Kidney glomerular epithelial cell (primary cell): ENCODE measurements around the gene PNO1.

Experiments used
- DNase-seq: peaks from one replicate; lab custom pipeline; 2025; lab: John Stamatoyannopoulos, UW

PNO1 gene

GRCh38 chr2:68195096-68195495 lies 37.4 kb downstream of the PNO1 start:
- DNase-seq, result no peak

- DNase-seq, result no peak
Observed at GRCh38 chr2:68196120-68196716, 38.5 kb downstream of the PNO1 start.

GRCh38 chr2:68200157-68200787 lies 42.6 kb downstream of the PNO1 start:
- DNase-seq, result no peak

- no peak for DNase-seq
Observed at GRCh38 chr2:68203587-68203986, 45.9 kb downstream of the PNO1 start.

DNA sequence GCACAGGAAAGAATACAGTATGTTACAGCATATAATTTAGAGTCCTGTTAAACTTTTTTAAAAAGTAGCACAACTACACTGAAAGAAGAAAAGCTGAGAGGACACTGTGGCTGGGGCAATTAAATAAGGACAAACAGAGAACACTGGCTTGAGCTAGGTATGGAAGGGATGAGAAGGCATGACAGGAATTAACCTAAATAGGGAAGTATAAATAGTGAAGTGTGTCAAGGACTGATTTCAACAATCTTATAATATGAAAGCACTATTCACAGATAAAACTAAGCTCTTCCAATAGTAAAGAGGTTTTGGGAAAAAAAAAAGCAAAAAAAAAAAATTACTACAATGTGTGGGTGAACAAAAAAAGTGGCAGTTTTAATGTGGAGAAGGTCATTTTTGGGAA lies 49.1 kb downstream of the PNO1 start:
- no peak for DNase-seq

- no peak for DNase-seq
Observed at GRCh38 chr2:68214381-68214780, 56.7 kb downstream of the PNO1 start.

- no peak for DNase-seq
Observed at GRCh38 chr2:68216454-68217310, 59.0 kb downstream of the PNO1 start.

DNA sequence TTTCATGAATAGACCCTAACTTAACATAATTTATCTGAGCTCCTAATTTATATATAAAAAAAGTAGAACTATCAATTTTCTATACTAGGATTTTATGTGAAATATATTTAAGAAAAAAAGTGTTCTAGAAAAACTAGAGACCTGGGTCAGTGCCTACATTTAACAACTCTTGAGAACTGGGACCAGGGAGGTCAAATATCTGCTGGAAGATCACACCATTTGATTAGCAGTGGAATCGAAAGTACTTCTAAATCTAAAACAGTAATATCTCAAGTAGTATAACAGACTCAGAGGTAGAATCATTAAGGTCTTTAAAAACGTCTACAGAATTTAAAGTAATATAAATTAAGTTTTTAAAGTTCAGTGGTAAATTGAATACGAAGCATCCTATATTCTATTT lies 60.0 kb downstream of the PNO1 start:
- no peak for DNase-seq

- no peak for DNase-seq
Observed at GRCh38 chr2:68218343-68218901, 60.7 kb downstream of the PNO1 start.

DNA sequence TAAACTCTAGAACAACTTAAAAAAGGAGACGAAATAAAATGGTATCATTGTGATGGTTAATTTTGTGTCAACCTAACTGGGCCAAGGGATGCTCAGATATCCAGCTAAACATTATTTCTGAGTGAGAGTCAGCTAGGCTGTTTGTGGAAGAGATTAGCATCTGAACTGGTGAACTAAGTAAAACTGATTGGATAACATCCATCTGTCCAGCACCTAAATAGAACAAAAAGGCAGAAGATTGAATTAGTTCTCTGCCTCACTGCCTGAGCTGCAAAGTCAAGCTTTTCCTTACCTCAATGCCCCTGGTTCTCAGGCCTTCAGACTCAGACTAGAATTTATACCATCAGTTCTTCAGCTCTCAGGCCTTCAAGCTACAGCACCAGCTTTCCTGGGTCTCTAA lies 64.6 kb downstream of the PNO1 start:
- DNase-seq, result no peak

DNA sequence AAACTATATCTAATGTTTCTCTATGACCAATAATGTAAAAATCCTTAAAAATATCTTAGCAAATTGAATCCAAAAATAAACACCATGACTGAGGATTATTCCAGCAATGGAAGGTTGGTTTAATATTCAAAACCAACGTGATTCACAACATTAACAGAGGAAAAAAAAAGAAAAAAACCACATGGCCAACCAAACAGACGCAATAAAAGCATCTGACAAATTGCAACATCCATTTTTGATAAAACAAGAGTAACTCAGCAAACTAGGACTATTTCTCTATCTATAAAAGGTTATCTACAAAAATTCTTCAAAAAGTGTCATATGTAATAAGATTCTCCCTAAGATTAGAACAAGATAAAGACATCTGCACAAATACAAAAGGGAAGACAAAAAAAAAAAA lies 65.7 kb downstream of the PNO1 start:
- no peak for DNase-seq

DNA sequence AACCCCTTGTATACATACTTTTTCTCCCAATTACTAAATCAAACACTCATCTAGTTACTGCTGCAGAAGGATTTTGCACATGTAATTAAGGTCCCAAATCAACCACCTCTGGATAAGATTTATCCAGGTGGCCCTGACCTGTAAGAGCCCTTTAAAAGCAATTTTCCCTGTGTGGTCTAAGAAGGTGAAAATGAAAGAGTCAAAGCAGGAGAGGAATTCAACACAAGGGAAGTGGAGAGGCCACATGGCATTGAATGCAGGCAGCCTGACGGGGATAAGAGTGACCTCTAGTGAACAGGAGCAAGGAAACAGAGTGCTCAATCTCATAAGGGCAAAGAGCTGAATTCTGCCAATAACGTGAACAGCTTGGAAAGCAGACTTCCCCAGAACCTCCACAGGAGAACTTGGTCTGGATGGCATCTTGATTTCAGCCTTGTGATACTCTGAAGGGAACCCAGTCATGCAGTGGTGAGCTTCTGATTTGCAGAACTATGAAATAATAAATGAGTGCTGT lies 67.5 kb downstream of the PNO1 start:
- DNase-seq, result no peak
